ENCODE results near the gene AGAP6. TPM values are rescaled to one million over a fixed set of nuclear protein-coding genes. Genes with fewer than 3 reads are reported as not detected.
"Not testable (repeated sequence)": the region's sequence is repeated elsewhere in the genome, so short reads cannot be mapped to it uniquely, and the experiment has no call there.

Gene AGAP6
- total RNA-seq, 2 donors from 2014 or later, result 15.9 to 18.0 TPM

DNA sequence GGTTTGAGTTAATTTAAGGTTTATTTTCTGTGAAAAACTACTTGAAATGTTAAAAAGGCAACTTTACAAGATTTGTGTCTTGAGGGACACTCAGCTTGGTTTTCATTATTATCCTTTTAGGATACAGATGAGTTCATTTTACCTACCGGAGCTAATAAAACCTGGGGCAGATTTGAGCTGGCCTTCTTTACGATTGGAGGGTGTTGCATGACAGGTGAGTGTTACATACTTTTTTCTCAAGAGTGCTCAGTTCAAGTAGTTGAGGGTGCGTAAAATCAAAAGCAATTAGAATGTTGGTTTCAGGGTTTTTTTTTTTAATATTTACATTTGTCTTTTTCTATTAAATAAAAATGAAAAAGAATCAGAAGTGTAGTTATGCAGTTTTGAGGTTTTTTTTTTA is 36.2 kb upstream of the AGAP6 start:
- H3K27me3 Mint-ChIP-seq (ENCODE audit: insufficient read depth); H3K4me1 Mint-ChIP-seq; H3K9me3 ChIP-seq (ENCODE audit: control insufficient read depth, low read length); DNase-seq; H3K4me3 Mint-ChIP-seq; H3K9me3 Mint-ChIP-seq; H3K9ac ChIP-seq (ENCODE audit: extremely low read depth, low read length, poor library complexity, severe bottlenecking); H3K4me3 ChIP-seq (ENCODE audit: low read length); H3K27ac Mint-ChIP-seq; H3K4me1 ChIP-seq (ENCODE audit: control insufficient read depth, insufficient read depth, low read length); H3K27ac ChIP-seq (ENCODE audit: low read depth, low read length); H3K27me3 ChIP-seq (ENCODE audit: control insufficient read depth, insufficient read depth, low read length, poor library complexity, severe bottlenecking): not testable (repeated sequence)
- H3K36me3 ChIP-seq (ENCODE audit: control insufficient read depth, insufficient read depth, low read length), result peaks cover 14% of the 10 kb centered on the region
- 91% methylated on average over 2 of the region's 3 CpGs; no CpG with 5 or more reads in 1 of the 2 experiments for WGBS, 2 experiments (ENCODE audit: insufficient coverage in 1 of 2, insufficient read length in 1 of 2)
- H3K36me3 Mint-ChIP-seq (ENCODE audit: low read depth), result peaks cover 30% of the 10 kb centered on the region

DNA sequence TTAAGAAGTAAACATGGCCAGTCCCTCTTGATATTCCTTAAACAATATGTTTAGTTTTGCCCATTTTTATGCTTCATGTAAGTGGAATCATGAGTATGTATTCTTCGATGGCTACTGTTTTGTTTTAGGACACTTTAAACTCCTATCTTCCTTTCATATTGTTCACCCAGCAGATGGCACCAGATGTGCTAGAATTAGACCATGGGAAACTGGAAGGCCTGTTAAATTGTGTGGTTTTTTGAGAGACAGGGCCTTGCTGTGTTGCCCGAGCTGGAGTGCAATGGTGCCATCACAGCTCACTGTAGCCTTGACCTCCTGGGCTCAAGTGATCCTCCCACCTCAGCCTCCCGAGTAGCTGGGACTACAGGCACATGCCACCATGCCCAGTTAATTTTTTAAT is 35.1 kb upstream of the AGAP6 start:
- no CpG with 5 or more reads among the region's 3 CpGs for WGBS, 2 experiments (ENCODE audit: insufficient coverage in 1 of 2, insufficient read length in 1 of 2)
- H3K36me3 ChIP-seq (ENCODE audit: control insufficient read depth, insufficient read depth, low read length), result peaks cover 19% of the 10 kb centered on the region
- H3K36me3 Mint-ChIP-seq (ENCODE audit: low read depth), result peaks cover 30% of the 10 kb centered on the region
- not testable (repeated sequence) for H3K4me3 ChIP-seq (ENCODE audit: low read length); H3K4me3 Mint-ChIP-seq; H3K4me1 Mint-ChIP-seq; H3K27me3 ChIP-seq (ENCODE audit: control insufficient read depth, insufficient read depth, low read length, poor library complexity, severe bottlenecking); H3K4me1 ChIP-seq (ENCODE audit: control insufficient read depth, insufficient read depth, low read length); H3K9me3 Mint-ChIP-seq; DNase-seq; H3K9me3 ChIP-seq (ENCODE audit: control insufficient read depth, low read length); H3K27me3 Mint-ChIP-seq (ENCODE audit: insufficient read depth); H3K27ac ChIP-seq (ENCODE audit: low read depth, low read length); H3K9ac ChIP-seq (ENCODE audit: extremely low read depth, low read length, poor library complexity, severe bottlenecking); H3K27ac Mint-ChIP-seq

DNA sequence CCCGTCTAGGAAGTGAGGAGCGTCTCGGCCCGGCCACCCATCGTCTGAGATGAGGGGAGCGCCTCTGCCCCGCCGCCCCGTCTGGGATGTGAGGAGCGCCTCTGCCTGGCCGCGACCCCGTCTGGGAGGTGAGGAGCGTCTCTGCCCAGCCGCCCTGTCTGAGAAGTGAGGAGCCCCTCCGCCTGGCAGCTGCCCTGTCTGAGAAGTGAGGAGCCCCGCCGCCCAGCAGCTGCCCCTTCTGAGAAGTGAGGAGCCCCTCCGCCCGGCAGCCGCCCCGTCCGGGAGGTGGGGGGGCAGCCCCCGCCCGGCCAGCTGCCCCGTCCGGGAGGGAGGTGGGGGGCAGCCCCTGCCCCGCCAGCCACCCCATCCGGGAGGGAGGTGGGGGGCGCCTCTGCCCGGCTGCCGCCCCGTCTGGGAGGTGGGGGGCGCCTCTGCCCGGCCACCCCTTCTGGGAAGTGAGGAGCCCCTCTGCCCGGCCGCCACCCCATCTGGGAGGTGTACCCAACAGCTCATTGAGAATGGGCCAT is 17.8 kb upstream of the AGAP6 start:
- H3K27ac ChIP-seq (ENCODE audit: low read depth, low read length); H3K27me3 Mint-ChIP-seq (ENCODE audit: insufficient read depth): not testable (repeated sequence)
- 94% methylated on average over 31 of the region's 37 CpGs; no CpG with 5 or more reads in 1 of the 2 experiments for WGBS, 2 experiments (ENCODE audit: insufficient coverage in 1 of 2, insufficient read length in 1 of 2)

GRCh38 chr10:49971466-49971865 is 16.7 kb upstream of the AGAP6 start:
- DNase-seq; H3K4me1 Mint-ChIP-seq; H3K27me3 Mint-ChIP-seq (ENCODE audit: insufficient read depth); H3K4me1 ChIP-seq (ENCODE audit: control insufficient read depth, insufficient read depth, low read length); H3K9me3 ChIP-seq (ENCODE audit: control insufficient read depth, low read length); H3K4me3 ChIP-seq (ENCODE audit: low read length); H3K9ac ChIP-seq (ENCODE audit: extremely low read depth, low read length, poor library complexity, severe bottlenecking); H3K27ac Mint-ChIP-seq; H3K27me3 ChIP-seq (ENCODE audit: control insufficient read depth, insufficient read depth, low read length, poor library complexity, severe bottlenecking); H3K4me3 Mint-ChIP-seq; H3K9me3 Mint-ChIP-seq; H3K27ac ChIP-seq (ENCODE audit: low read depth, low read length); H3K36me3 ChIP-seq (ENCODE audit: control insufficient read depth, insufficient read depth, low read length): not testable (repeated sequence)
- WGBS, 2 experiments (ENCODE audit: insufficient coverage in 1 of 2, insufficient read length in 1 of 2), result no CpG with 5 or more reads among the region's 2 CpGs
- H3K36me3 Mint-ChIP-seq (ENCODE audit: low read depth), result peaks cover 23% of the 10 kb centered on the region

More for the DNA sequence above, 17.8 kb upstream of the AGAP6 start:
- H3K4me3 ChIP-seq (ENCODE audit: low read length); H3K27ac Mint-ChIP-seq; H3K9me3 ChIP-seq (ENCODE audit: control insufficient read depth, low read length); H3K4me1 ChIP-seq (ENCODE audit: control insufficient read depth, insufficient read depth, low read length); H3K36me3 ChIP-seq (ENCODE audit: control insufficient read depth, insufficient read depth, low read length); H3K9ac ChIP-seq (ENCODE audit: extremely low read depth, low read length, poor library complexity, severe bottlenecking); H3K27me3 ChIP-seq (ENCODE audit: control insufficient read depth, insufficient read depth, low read length, poor library complexity, severe bottlenecking); H3K4me3 Mint-ChIP-seq; H3K4me1 Mint-ChIP-seq; DNase-seq; H3K9me3 Mint-ChIP-seq: not testable (repeated sequence)
- peaks cover 27% of the 10 kb centered on the region for H3K36me3 Mint-ChIP-seq (ENCODE audit: low read depth)

GRCh38 chr10:49972094-49972493 is 16.1 kb upstream of the AGAP6 start:
- not testable (repeated sequence) for H3K4me3 ChIP-seq (ENCODE audit: low read length)

GRCh38 chr10:49977756-49978155 is 10.4 kb upstream of the AGAP6 start:
- not testable (repeated sequence) for H3K9me3 Mint-ChIP-seq

More at GRCh38 chr10:49972094-49972493, 16.1 kb upstream of the AGAP6 start:
- not testable (repeated sequence) for H3K4me3 Mint-ChIP-seq; H3K4me1 Mint-ChIP-seq; H3K36me3 ChIP-seq (ENCODE audit: control insufficient read depth, insufficient read depth, low read length); H3K27ac Mint-ChIP-seq; H3K27ac ChIP-seq (ENCODE audit: low read depth, low read length); H3K4me1 ChIP-seq (ENCODE audit: control insufficient read depth, insufficient read depth, low read length); H3K9me3 Mint-ChIP-seq; H3K27me3 Mint-ChIP-seq (ENCODE audit: insufficient read depth); H3K9ac ChIP-seq (ENCODE audit: extremely low read depth, low read length, poor library complexity, severe bottlenecking); H3K27me3 ChIP-seq (ENCODE audit: control insufficient read depth, insufficient read depth, low read length, poor library complexity, severe bottlenecking); DNase-seq; H3K9me3 ChIP-seq (ENCODE audit: control insufficient read depth, low read length)
- 100% methylated on average over 2 of the region's 3 CpGs; no CpG with 5 or more reads in 1 of the 2 experiments for WGBS, 2 experiments (ENCODE audit: insufficient coverage in 1 of 2, insufficient read length in 1 of 2)
- peaks cover 23% of the 10 kb centered on the region for H3K36me3 Mint-ChIP-seq (ENCODE audit: low read depth)

DNA sequence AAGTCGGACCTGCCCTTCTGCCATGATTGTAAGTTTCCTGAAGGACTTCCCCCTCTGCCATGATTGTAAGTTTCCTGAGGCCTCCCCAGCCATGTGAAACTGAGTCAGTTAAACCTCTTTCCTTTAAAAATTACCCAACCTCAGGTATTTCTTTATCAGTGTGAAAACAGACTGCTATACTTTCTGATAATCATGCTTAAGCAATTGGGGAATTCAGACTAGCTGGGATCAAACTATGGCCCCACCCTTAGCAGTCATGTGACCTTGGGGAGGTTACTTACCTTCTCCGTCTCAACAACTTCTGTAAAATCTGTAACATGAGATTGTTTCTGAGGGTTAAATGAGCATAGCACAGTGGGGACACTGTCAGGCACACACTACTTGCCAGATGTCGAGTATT is 999 bp upstream of the AGAP6 start:
- not testable (repeated sequence) for H3K4me1 ChIP-seq (ENCODE audit: control insufficient read depth, insufficient read depth, low read length); DNase-seq; H3K27me3 ChIP-seq (ENCODE audit: control insufficient read depth, insufficient read depth, low read length, poor library complexity, severe bottlenecking); H3K27me3 Mint-ChIP-seq (ENCODE audit: insufficient read depth); H3K36me3 ChIP-seq (ENCODE audit: control insufficient read depth, insufficient read depth, low read length); H3K4me3 Mint-ChIP-seq; H3K4me1 Mint-ChIP-seq; H3K4me3 ChIP-seq (ENCODE audit: low read length); H3K27ac ChIP-seq (ENCODE audit: low read depth, low read length); H3K9ac ChIP-seq (ENCODE audit: extremely low read depth, low read length, poor library complexity, severe bottlenecking); H3K36me3 Mint-ChIP-seq (ENCODE audit: low read depth); H3K27ac Mint-ChIP-seq; H3K9me3 ChIP-seq (ENCODE audit: control insufficient read depth, low read length); H3K9me3 Mint-ChIP-seq
- 83 to 93% methylated on average over 1 to 3 of the region's 3 CpGs for WGBS, 2 experiments (ENCODE audit: insufficient coverage in 1 of 2, insufficient read length in 1 of 2)

More at GRCh38 chr10:49977756-49978155, 10.4 kb upstream of the AGAP6 start:
- not testable (repeated sequence) for DNase-seq; H3K27me3 ChIP-seq (ENCODE audit: control insufficient read depth, insufficient read depth, low read length, poor library complexity, severe bottlenecking); H3K27ac Mint-ChIP-seq; H3K4me3 Mint-ChIP-seq; H3K4me3 ChIP-seq (ENCODE audit: low read length); H3K27me3 Mint-ChIP-seq (ENCODE audit: insufficient read depth); H3K4me1 ChIP-seq (ENCODE audit: control insufficient read depth, insufficient read depth, low read length); H3K36me3 ChIP-seq (ENCODE audit: control insufficient read depth, insufficient read depth, low read length); H3K9me3 ChIP-seq (ENCODE audit: control insufficient read depth, low read length); H3K27ac ChIP-seq (ENCODE audit: low read depth, low read length); H3K4me1 Mint-ChIP-seq; H3K9ac ChIP-seq (ENCODE audit: extremely low read depth, low read length, poor library complexity, severe bottlenecking)
- peaks cover 12% of the 10 kb centered on the region for H3K36me3 Mint-ChIP-seq (ENCODE audit: low read depth)
- 93% methylated on average over 3 of the region's 3 CpGs; no CpG with 5 or more reads in 1 of the 2 experiments for WGBS, 2 experiments (ENCODE audit: insufficient coverage in 1 of 2, insufficient read length in 1 of 2)

All from endodermal cell (in vitro differentiated cells).